Transverse colon (tissue), 4 donors: ENCODE measurements around the gene RNF207. TPM values are rescaled to one million over a fixed set of nuclear protein-coding genes. Genes with fewer than 3 reads are reported as not detected.

Experiments
- DNase-seq: peaks from one replicate; pipeline ENCODE4 v3.0.0-alpha.2; 2019
- H3K27ac ChIP-seq, 4 donors: fragments of 200-600 bp; sonication (generic); 2 replicates each; pipeline ENCODE4 v1.5.1; 2016 to 2018; ENCODE audit warnings: inconsistent platforms in 4 of 4
- H3K27me3 ChIP-seq: fragments of 200-600 bp; sonication (generic); 2 replicates; pipeline ENCODE4 v1.5.1; 2017; ENCODE audit warnings: inconsistent platforms
- H3K36me3 ChIP-seq, 4 donors: fragments of 200-600 bp; sonication (generic); 2 replicates each; pipeline ENCODE4 v1.5.1; 2017 to 2019; ENCODE audit warnings: inconsistent platforms in 4 of 4
- H3K4me1 ChIP-seq, 4 donors: fragments of 200-600 bp; sonication (generic); 2 replicates each; pipeline ENCODE4 v1.5.1; 2017 to 2020; ENCODE audit warnings: inconsistent platforms in 4 of 4
- H3K4me3 ChIP-seq, 4 donors: fragments of 200-600 bp; sonication (generic); 1 replicate in 1 of 4; 2 replicates in 3 of 4; pipeline versions ENCODE4 v1.5.1 to v1.6.1; 2017 to 2019; ENCODE audit warnings: inconsistent platforms in 4 of 4
- H3K9me3 ChIP-seq, 2 donors: fragments of 200-600 bp; sonication (generic); 2 replicates each; pipeline ENCODE4 v1.5.1; 2017 to 2019; ENCODE audit warnings: inconsistent platforms in 2 of 2
- CTCF ChIP-seq, 5 experiments: fragments of 200-600 bp in 3 of 5; fragments of 450-650 bp in 2 of 5; sonication (generic) in 3 of 5; IDR thresholded peaks; 1 replicate in 2 of 5; 2 replicates in 3 of 5; pipeline ENCODE4 v1.5.1; 2016 to 2017; ENCODE audit warnings: antibody characterized with exemption in 5 of 5, inconsistent platforms in 3 of 5, mild to moderate bottlenecking in 2 of 5, moderate library complexity in 1 of 5
- EP300 ChIP-seq: sonication (generic); formaldehyde crosslinking; IDR thresholded peaks from one replicate; pipeline ENCODE4 v1.6.1; 2017; ENCODE audit warnings: antibody characterized with exemption, low read depth
- POLR2A ChIP-seq: fragments of 450-650 bp; IDR thresholded peaks from one replicate; pipeline ENCODE4 v1.6.1; 2016; ENCODE audit warnings: antibody characterized with exemption, mild to moderate bottlenecking, moderate library complexity
- POLR2AphosphoS5 ChIP-seq, 3 donors: sonication (generic); formaldehyde crosslinking; IDR thresholded peaks; one replicate each; pipeline ENCODE4 v1.6.1; 2016; ENCODE audit warnings: antibody characterized with exemption in 3 of 3
- WGBS, 2 donors: methylation state at CpG; one replicate each; pipeline ENCODE4 v1.1.5; 2018; ENCODE audit warnings: low coverage in 1 of 2; 5-methylcytosine and 5-hydroxymethylcytosine counted together
- in situ Hi-C, 4 donors: fragments of 200-750 bp; cut with MboI; loops; one replicate each; pipeline versions ENCODE4 v1.15.0 to v1.15.1; 2017; ENCODE audit warnings: low sequenced_read_pairs in 3 of 4, low pct_ligation_motif_present in 1 of 4, low pct_unique_long_range_greater_than_20kb in 1 of 4
- intact Hi-C: fragments of 100-400 bp; cut with DNase I; formaldehyde crosslinking; loops from one replicate; pipeline ENCODE4 v1.15.1; 2023; ENCODE audit warnings: low total_unique reads
- total RNA-seq, 4 donors: library from RNA; depleted of rRNA; stranded (reverse); fragments of >200 nt; gene quantifications; one replicate each; pipeline ENCODE4 v1.1.0, GENCODE V29; 2016

Gene RNF207
- total RNA-seq, 4 donors from 2014 or later, result 82.6 to 1,341 (median 190) TPM

GRCh38 chr1:6243993-6244392 lies 38.1 kb downstream of the RNF207 start, which contains the start of gene HES3:
Gene HES3, plus strand, starts transcription at chr1:6244179. Its CDS starts 187 bp downstream, at chr1:6244366.
- WGBS, 2 donors, result 16% methylated on average over 10 of the region's 16 CpGs; no CpG with 5 or more reads in 1 of the 2 donors
- no peak for TF ChIP-seq CTCF (IDR thresholded peaks at IDR 0.05)
- TF ChIP-seq POLR2A, result no peak
- TF ChIP-seq POLR2AphosphoS5 (IDR thresholded peaks at IDR 0.05), result no peak
- no peak for TF ChIP-seq EP300
- peaks cover 98% of the 10 kb centered on the region for H3K27me3 ChIP-seq
- no peaks in the 10 kb centered on the region for H3K9me3 ChIP-seq
- peaks cover 17 to 35% (median 33%) of the 10 kb centered on the region in 4 donors for H3K4me1 ChIP-seq
- no peak for DNase-seq
- no peaks in the 10 kb centered on the region for H3K36me3 ChIP-seq
- no peak within 1 kb of the TSS for H3K27ac ChIP-seq
- in situ Hi-C loops, result loop anchor here in 2 of 4 donors (10.0 to 25.0 kb wide), 2 partner anchors 101 to 168 kb away; partner anchors contain the start of genes ESPN (in 1 of the 2) and HES2 (in 1 of the 2)
- intact Hi-C loops, result no loop called here
- no peak within 1 kb of the TSS for H3K4me3 ChIP-seq

- DNase-seq, result no peak
- in situ Hi-C loops (loop anchor here in 3 of 4 donors (5.0 to 25.0 kb wide), 3 partner anchors 98 to 168 kb away; partner anchors contain the start of genes ESPN (in 1 of the 3) and HES2 (in 1 of the 3)), intact Hi-C loops (loop anchor here (5.0 kb wide), 2 partner anchors 98 to 163 kb away; no protein-coding TSS in a partner anchor)
- 6% methylated on average over 24 of the region's 24 CpGs; no CpG with 5 or more reads in 1 of the 2 donors for WGBS, 2 donors
- no peaks in the 10 kb centered on the region for H3K9me3 ChIP-seq
- peaks cover 19 to 38% (median 36%) of the 10 kb centered on the region in 4 donors for H3K4me1 ChIP-seq
- H3K4me3 ChIP-seq, result no peak overlapping the region
- peaks cover 97% of the 10 kb centered on the region for H3K27me3 ChIP-seq
- TF ChIP-seq POLR2A (no peak), POLR2AphosphoS5 (IDR thresholded peaks at IDR 0.05) (no peak), EP300 (no peak), CTCF (IDR thresholded peaks at IDR 0.05) (no peak)
- H3K27ac ChIP-seq, result no peak overlapping the region
- H3K36me3 ChIP-seq, result no peaks in the 10 kb centered on the region
Observed at GRCh38 chr1:6244401-6245049, 38.6 kb downstream of the RNF207 start.

- H3K27me3 ChIP-seq, result peaks cover 96% of the 10 kb centered on the region
- peaks cover 19 to 44% (median 41%) of the 10 kb centered on the region in 4 donors for H3K4me1 ChIP-seq
- no peak for TF ChIP-seq POLR2AphosphoS5 (IDR thresholded peaks at IDR 0.05)
- peak; percentile 61 to 92 (median 84) for TF ChIP-seq CTCF (IDR thresholded peaks at IDR 0.05)
- no peak for TF ChIP-seq EP300
- TF ChIP-seq POLR2A, result no peak
- H3K27ac ChIP-seq, result no peak overlapping the region
- peak; percentile 78 for DNase-seq
- peak overlapping the region in 1 of 4 donors; percentile 28 for H3K4me3 ChIP-seq
- WGBS, 2 donors, result 1% methylated on average over 36 of the region's 79 CpGs; no CpG with 5 or more reads in 1 of the 2 donors
- in situ Hi-C loops (loop anchor here in 3 of 4 donors (5.0 to 25.0 kb wide), 3 partner anchors 97 to 167 kb away; partner anchors contain the start of genes ESPN (in 1 of the 3) and HES2 (in 1 of the 3)), intact Hi-C loops (loop anchor here (5.0 kb wide), 2 partner anchors 97 to 162 kb away; no protein-coding TSS in a partner anchor)
- H3K36me3 ChIP-seq, result no peaks in the 10 kb centered on the region
- no peaks in the 10 kb centered on the region for H3K9me3 ChIP-seq
Observed at GRCh38 chr1:6245086-6245868, 39.4 kb downstream of the RNF207 start.
